Stimulated activated effector memory CD8-positive, alpha-beta T cell treated with anti-CD3 and anti-CD28 coated beads, Interleukin-12 subunit alpha, Interleukin-12 subunit beta, amount 100 ng/mL, for 72 hours (primary cell): ENCODE results near the gene SPIB.

Experiments used
- ATAC-seq: fragments of 150-1000 bp; cut with Tn5 transposase; 2 replicates; pipeline ENCODE4 v1.10.0; 2021
- DNase-seq, 2 donors: peaks; one replicate each; pipeline ENCODE4 v3.0.0; 2021 to 2022; ENCODE audit warnings: low spot score in 2 of 2
- H3K27ac Mint-ChIP-seq: one replicate; pipeline ENCODE4 v1.8.0; 2022; ENCODE audit warnings: mild to moderate bottlenecking, mixed read lengths
- H3K36me3 Mint-ChIP-seq: one replicate; pipeline ENCODE4 v1.8.0; 2022; ENCODE audit warnings: mild to moderate bottlenecking, mixed read lengths
- H3K4me1 Mint-ChIP-seq: one replicate; pipeline ENCODE4 v1.8.0; 2022; ENCODE audit warnings: mixed read lengths
- H3K4me3 Mint-ChIP-seq: one replicate; pipeline ENCODE4 v1.8.0; 2022; ENCODE audit warnings: mild to moderate bottlenecking, mixed read lengths
- H3K9me3 Mint-ChIP-seq: one replicate; pipeline ENCODE4 v1.8.0; 2022; ENCODE audit warnings: mixed read lengths

Gene SPIB

GRCh38 chr19:50418176-50419021 is at the start of gene SPIB:
Gene SPIB (plus strand): TSS chr19:50418938. CDS start chr19:50418963, 25 bp downstream.
- ATAC-seq (peak; percentile 27), DNase-seq (no peak)
- peak within 1 kb of the TSS; percentile 35 for H3K27ac Mint-ChIP-seq
- H3K4me3 Mint-ChIP-seq: peak within 1 kb of the TSS; percentile 41
- peaks cover 17% of the 10 kb centered on the region for H3K36me3 Mint-ChIP-seq
- H3K9me3 Mint-ChIP-seq: no peaks in the 10 kb centered on the region
- H3K4me1 Mint-ChIP-seq: peaks cover 26% of the 10 kb centered on the region

- ATAC-seq (no peak), DNase-seq (no peak)
- peaks cover 18% of the 10 kb centered on the region for H3K36me3 Mint-ChIP-seq
- no peak overlapping the region for H3K27ac Mint-ChIP-seq
- no peak overlapping the region for H3K4me3 Mint-ChIP-seq
- H3K4me1 Mint-ChIP-seq: peaks cover 29% of the 10 kb centered on the region
- no peaks in the 10 kb centered on the region for H3K9me3 Mint-ChIP-seq
Observed at GRCh38 chr19:50371914-50372475, 46.7 kb upstream of the SPIB start.

- peak within 1 kb of the TSS; percentile 93 for H3K4me3 Mint-ChIP-seq
- ATAC-seq (peak; percentile 96), DNase-seq (peak; percentile 85 to 94)
- peaks cover 44% of the 10 kb centered on the region for H3K4me1 Mint-ChIP-seq
- peak within 1 kb of the TSS; percentile 98 for H3K27ac Mint-ChIP-seq
- no peaks in the 10 kb centered on the region for H3K9me3 Mint-ChIP-seq
- H3K36me3 Mint-ChIP-seq: peaks cover 56% of the 10 kb centered on the region
Observed at GRCh38 chr19:50376166-50377050, 42.3 kb upstream of the SPIB start, which contains the start of gene NR1H2. Gene NR1H2 (plus strand): TSS chr19:50376457. CDS start chr19:50377606, 1,149 bp downstream.

GRCh38 chr19:50377051-50377461 is 41.7 kb upstream of the SPIB start:
- H3K4me1 Mint-ChIP-seq: peaks cover 46% of the 10 kb centered on the region
- peak; percentile 4 for ATAC-seq
- H3K9me3 Mint-ChIP-seq: no peaks in the 10 kb centered on the region
- peak overlapping the region; percentile 98 for H3K27ac Mint-ChIP-seq
- H3K36me3 Mint-ChIP-seq: peaks cover 62% of the 10 kb centered on the region
- H3K4me3 Mint-ChIP-seq: peak overlapping the region; percentile 93
- DNase-seq: no peak

GRCh38 chr19:50377517-50377916 is 41.2 kb upstream of the SPIB start:
- ATAC-seq (no peak), DNase-seq (no peak)
- Mint-ChIP-seq H3K4me3 (peak overlapping the region; percentile 93), H3K27ac (peak overlapping the region; percentile 98), H3K36me3 (peaks cover 63% of the 10 kb centered on the region), H3K4me1 (peaks cover 46% of the 10 kb centered on the region), H3K9me3 (no peaks in the 10 kb centered on the region)

GRCh38 chr19:50378169-50378862 is 40.4 kb upstream of the SPIB start:
- ATAC-seq: no peak

GRCh38 chr19:50378863-50379236 is 39.9 kb upstream of the SPIB start:
- ATAC-seq: no peak
- H3K9me3 Mint-ChIP-seq: no peaks in the 10 kb centered on the region
- no peak overlapping the region for H3K27ac Mint-ChIP-seq
- peaks cover 71% of the 10 kb centered on the region for H3K36me3 Mint-ChIP-seq
- DNase-seq: no peak
- peaks cover 55% of the 10 kb centered on the region for H3K4me1 Mint-ChIP-seq
- H3K4me3 Mint-ChIP-seq: no peak overlapping the region

More at GRCh38 chr19:50378169-50378862, 40.4 kb upstream of the SPIB start:
- Mint-ChIP-seq H3K4me3 (peak overlapping the region; percentile 93), H3K36me3 (peaks cover 68% of the 10 kb centered on the region), H3K27ac (no peak overlapping the region), H3K9me3 (no peaks in the 10 kb centered on the region), H3K4me1 (peaks cover 50% of the 10 kb centered on the region)
- no peak for DNase-seq

- Mint-ChIP-seq H3K9me3 (no peaks in the 10 kb centered on the region), H3K27ac (no peak overlapping the region), H3K36me3 (peaks cover 79% of the 10 kb centered on the region), H3K4me1 (peaks cover 62% of the 10 kb centered on the region), H3K4me3 (no peak overlapping the region)
- DNase-seq (no peak), ATAC-seq (no peak)
Observed at GRCh38 chr19:50379602-50380001, 39.1 kb upstream of the SPIB start.

- H3K36me3 Mint-ChIP-seq: peaks cover 84% of the 10 kb centered on the region
- no peak overlapping the region for H3K4me3 Mint-ChIP-seq
- no peak for ATAC-seq
- H3K4me1 Mint-ChIP-seq: peaks cover 68% of the 10 kb centered on the region
- no peak for DNase-seq
- no peaks in the 10 kb centered on the region for H3K9me3 Mint-ChIP-seq
- H3K27ac Mint-ChIP-seq: no peak overlapping the region
Observed at GRCh38 chr19:50380137-50380536, 38.6 kb upstream of the SPIB start.

- Mint-ChIP-seq H3K4me1 (peaks cover 74% of the 10 kb centered on the region), H3K36me3 (peaks cover 90% of the 10 kb centered on the region), H3K4me3 (no peak overlapping the region), H3K9me3 (no peaks in the 10 kb centered on the region), H3K27ac (peak overlapping the region; percentile 71)
- DNase-seq: no peak
- ATAC-seq: no peak
Observed at GRCh38 chr19:50380751-50381151, 38.0 kb upstream of the SPIB start.

- H3K9me3 Mint-ChIP-seq: no peaks in the 10 kb centered on the region
- no peak overlapping the region for H3K4me3 Mint-ChIP-seq
- peaks cover 91% of the 10 kb centered on the region for H3K36me3 Mint-ChIP-seq
- DNase-seq (no peak), ATAC-seq (no peak)
- no peak overlapping the region for H3K27ac Mint-ChIP-seq
- H3K4me1 Mint-ChIP-seq: peaks cover 66% of the 10 kb centered on the region
Observed at GRCh38 chr19:50381881-50382729, 36.6 kb upstream of the SPIB start.

GRCh38 chr19:50383001-50383851 is 35.5 kb upstream of the SPIB start:
- Mint-ChIP-seq H3K9me3 (no peaks in the 10 kb centered on the region), H3K4me3 (peak overlapping the region; percentile 99), H3K27ac (peak overlapping the region; percentile 99), H3K4me1 (peaks cover 63% of the 10 kb centered on the region), H3K36me3 (peaks cover 88% of the 10 kb centered on the region)
- ATAC-seq: no peak
- DNase-seq: no peak
